B cell (primary cell): ENCODE measurements around the gene TRAPPC11. TPM values are rescaled to one million over a fixed set of nuclear protein-coding genes. Genes with fewer than 3 reads are reported as not detected.
"Not testable (repeated sequence)": the region's sequence is repeated elsewhere in the genome, so short reads cannot be mapped to it uniquely, and the experiment has no call there.

ENCODE experiments used
- ATAC-seq: fragments of 200-7000 bp; cut with Tn5 transposase; one replicate; pipeline ENCODE4 v1.10.0; 2021; ENCODE audit warnings: low read depth, mild to moderate bottlenecking, moderate number of reproducible peaks, moderate library complexity
- CTCF ChIA-PET: fragments of 350-600 bp; sonication (Branson Sonifier 250); formaldehyde crosslinking; loops from one replicate; lab custom pipeline; 2021; ENCODE audit warnings: antibody characterized with exemption, inconsistent platforms; lab: Charles Lee
- POLR2A ChIA-PET: fragments of 350-600 bp; sonication (Branson Sonifier 250); formaldehyde crosslinking; loops from one replicate; lab custom pipeline; 2021; ENCODE audit warnings: antibody characterized with exemption; lab: Charles Lee
- DNase-seq: peaks from one replicate; pipeline ENCODE4 v3.0.0; 2013
- H2AFZ ChIP-seq: 2 replicates; pipeline ENCODE4 v1.6.1; 2012; ENCODE audit warnings: mild to moderate bottlenecking, low read depth, low read length; ENCODE audit not compliant: insufficient read depth, poor library complexity, severe bottlenecking
- H3K27ac ChIP-seq, 2 donors: 1 replicate in 1 of 2; 2 replicates in 1 of 2; pipeline ENCODE4 v1.5.1; 2012 to 2013; ENCODE audit warnings: low read length in 2 of 2, mild to moderate bottlenecking in 2 of 2, moderate library complexity in 1 of 2
- H3K27me3 ChIP-seq, 4 experiments: fragments of 200-600 bp in 1 of 4; sonication (generic) in 1 of 4; replicated peaks in 1 of 4; 1 replicate in 2 of 4; 2 replicates in 2 of 4; pipeline versions ENCODE4 v1.6.1 to v1.7.0; 2013 to 2016; ENCODE audit warnings: low read length in 3 of 4, mild to moderate bottlenecking in 2 of 4, mixed read lengths in 1 of 4, moderate library complexity in 1 of 4; ENCODE audit not compliant: insufficient read depth in 4 of 4, control insufficient read depth in 3 of 4; ENCODE audit errors: control extremely low read depth in 1 of 4
- H3K36me3 ChIP-seq, 2 experiments: replicated peaks in 1 of 2; 1 replicate in 1 of 2; 2 replicates in 1 of 2; pipeline versions ENCODE4 v1.6.1 to v1.7.1; 2013; ENCODE audit warnings: low read length in 1 of 2; ENCODE audit not compliant: insufficient read depth in 2 of 2, control insufficient read depth in 1 of 2; ENCODE audit errors: control extremely low read depth in 1 of 2, extremely low read depth in 1 of 2
- H3K4me1 ChIP-seq, 2 donors: fragments of 200-600 bp in 1 of 2; sonication (generic) in 1 of 2; 1 replicate in 1 of 2; 2 replicates in 1 of 2; pipeline versions ENCODE4 v1.5.1 to v1.6.1; 2013 to 2017; ENCODE audit warnings: low read length in 2 of 2; ENCODE audit not compliant: control insufficient read depth in 2 of 2, insufficient read depth in 2 of 2
- H3K4me2 ChIP-seq: replicated peaks from 2 replicates; pipeline ENCODE3; 2012; ENCODE audit warnings: mild to moderate bottlenecking, low read depth, low read length; ENCODE audit not compliant: poor library complexity, severe bottlenecking
- H3K4me3 ChIP-seq, 5 experiments: fragments of 200-600 bp in 1 of 5; sonication (generic) in 1 of 5; 1 replicate in 3 of 5; 2 replicates in 2 of 5; pipeline versions ENCODE4 v1.5.1 to v1.7.0; 2011 to 2016; ENCODE audit warnings: low read length in 4 of 5, mild to moderate bottlenecking in 4 of 5, low read depth in 2 of 5, control low read depth in 1 of 5, moderate library complexity in 1 of 5; ENCODE audit not compliant: insufficient read depth in 1 of 5; ENCODE audit errors: control extremely low read depth in 1 of 5, extremely low read depth in 1 of 5
- H3K79me2 ChIP-seq: fragments of 200-600 bp; sonication (generic); one replicate; pipeline ENCODE4 v1.6.0; 2016; ENCODE audit warnings: low read length; ENCODE audit not compliant: control insufficient read depth, insufficient read depth
- H3K9ac ChIP-seq: fragments of 200-600 bp; sonication (generic); 2 replicates; pipeline ENCODE4 v1.6.1; 2017; ENCODE audit warnings: mild to moderate bottlenecking, low read length, moderate library complexity
- H3K9me3 ChIP-seq, 3 donors: one replicate each; pipeline versions ENCODE4 v1.6.1 to v1.7.1; 2013; ENCODE audit warnings: low read length in 2 of 3; ENCODE audit not compliant: control insufficient read depth in 2 of 3, insufficient read depth in 1 of 3; ENCODE audit errors: control extremely low read depth in 1 of 3
- H4K20me1 ChIP-seq: 2 replicates; pipeline ENCODE4 v1.6.0; 2012; ENCODE audit warnings: mild to moderate bottlenecking, low read length; ENCODE audit not compliant: insufficient read depth, control insufficient read depth, poor library complexity, severe bottlenecking
- H3K27ac Mint-ChIP-seq: one replicate; pipeline ENCODE4 v1.8.0; 2021; ENCODE audit warnings: mixed read lengths
- H3K27me3 Mint-ChIP-seq: one replicate; pipeline ENCODE4 v1.8.0; 2021; ENCODE audit warnings: mixed read lengths
- H3K4me1 Mint-ChIP-seq: one replicate; pipeline ENCODE4 v1.8.0; 2021; ENCODE audit warnings: mixed read lengths
- H3K4me3 Mint-ChIP-seq: one replicate; pipeline ENCODE4 v1.8.0; 2021; ENCODE audit warnings: mixed read lengths
- H3K9me3 Mint-ChIP-seq: one replicate; pipeline ENCODE4 v1.8.0; 2022; ENCODE audit warnings: mixed read lengths; ENCODE audit not compliant: insufficient read depth
- EZH2 ChIP-seq: IDR thresholded peaks from 2 replicates; pipeline ENCODE4 v1.6.1; 2012; ENCODE audit warnings: borderline replicate concordance, low read depth, mild to moderate bottlenecking, moderate library complexity, low read length; ENCODE audit not compliant: insufficient read depth, poor library complexity, severe bottlenecking
- WGBS: methylation state at CpG from one replicate; pipeline ENCODE4 v1.1.5; 2013; ENCODE audit warnings: missing lambda C conversion rate; ENCODE audit not compliant: insufficient coverage; 5-methylcytosine and 5-hydroxymethylcytosine counted together
- intact Hi-C: fragments of 100-400 bp; cut with micrococcal nuclease; formaldehyde crosslinking; loops from one replicate; pipeline ENCODE4 v1.10.0; 2022
- polyA plus RNA-seq: library from polyadenylated mRNA; depleted of rRNA; stranded (reverse); fragments of >200 nt; gene quantifications from 2 replicates; pipeline ENCODE4 v1.2.3, GENCODE V29; 2012
- total RNA-seq, 2 donors: library from RNA; stranded (reverse); fragments of 120-200 nt in 1 of 2; gene quantifications; 1 replicate in 1 of 2; 2 replicates in 1 of 2; pipeline versions ENCODE4 v1.2.3 to v1.2.4, GENCODE V29; 2013 to 2022
- TF ChIP-seq, protein P1 (sequence below): fragments of 200-600 bp; IDR thresholded peaks from one replicate; pipeline ENCODE4 v1.8.0; 2022; ENCODE audit warnings: antibody characterized with exemption, mild to moderate bottlenecking

The TRAPPC11 gene
- total and polyA plus RNA-seq, 2 donors (not counting 1 experiment from before 2014, with no cell fraction given): 23.5 to 53.8 TPM

DNA sequence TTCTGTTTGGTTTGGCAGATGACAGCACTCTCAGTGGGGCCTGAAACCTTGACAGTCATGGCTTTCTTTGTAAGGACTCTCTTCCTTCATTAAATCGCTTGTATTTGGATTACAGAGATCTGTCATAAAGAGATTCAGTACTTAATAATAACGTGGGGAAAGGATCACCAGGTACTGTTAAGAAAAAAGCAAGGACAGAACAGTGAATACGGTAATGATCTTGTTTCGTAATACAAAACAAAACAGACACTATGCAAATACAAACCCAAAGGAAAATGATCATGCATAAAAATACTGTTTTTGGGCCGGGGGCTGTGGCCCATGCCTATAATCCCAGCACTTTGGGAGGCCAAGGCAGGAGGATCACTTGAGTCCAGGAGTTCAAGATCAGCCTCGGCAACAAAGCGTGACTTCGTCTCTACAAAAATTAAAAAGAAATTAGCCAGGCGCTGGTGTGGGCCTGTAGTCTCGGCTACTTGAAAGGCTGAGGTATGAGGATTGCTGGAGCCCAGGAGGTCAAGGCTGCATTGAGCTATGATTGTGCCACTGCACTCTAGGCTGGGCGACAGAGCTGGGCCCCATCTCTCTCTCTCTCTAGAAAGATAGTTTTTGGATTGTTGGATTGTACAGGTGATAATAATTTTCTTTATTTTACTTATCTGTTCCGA is 64.6 kb downstream of the TRAPPC11 start:
- H3K4me2 ChIP-seq: peak overlapping the region; percentile 81
- Mint-ChIP-seq H3K27me3 (peaks cover 26% of the 10 kb centered on the region), H3K9me3 (no peaks in the 10 kb centered on the region), H3K4me1 (peaks cover 12% of the 10 kb centered on the region), H3K27ac (peak overlapping the region; percentile 56), H3K4me3 (peak overlapping the region; percentile 84)
- ATAC-seq: no peak
- intact Hi-C loops: loop anchor here (2.0 kb wide), 1 partner anchor 219 kb away; the partner anchor contains the start of gene ING2
- peak overlapping the region in 3 of 5 experiments; percentile 45 to 64 (median 59) for H3K4me3 ChIP-seq
- no peak for DNase-seq
- peaks cover 0 to 18% (median 5%) of the 10 kb centered on the region in 4 experiments for H3K27me3 ChIP-seq
- ChIA-PET CTCF (no interaction called here), POLR2A (interaction anchor here (0.6 kb wide), 1 partner anchor 13 kb away, joined by 3 read pairs; no protein-coding TSS in a partner anchor)
- H3K79me2 ChIP-seq: no peaks in the 10 kb centered on the region
- peak overlapping the region; percentile 62 for H2AFZ ChIP-seq
- H3K9ac ChIP-seq: peak overlapping the region; percentile 62
- no peak overlapping the region for H3K27ac ChIP-seq
- H3K4me1 ChIP-seq: peaks cover 8 to 20% of the 10 kb centered on the region in 2 donors
- WGBS: 83% methylated on average over 8 of the region's 12 CpGs
- TF ChIP-seq EZH2: no peak
- TF ChIP-seq, protein P1, sequence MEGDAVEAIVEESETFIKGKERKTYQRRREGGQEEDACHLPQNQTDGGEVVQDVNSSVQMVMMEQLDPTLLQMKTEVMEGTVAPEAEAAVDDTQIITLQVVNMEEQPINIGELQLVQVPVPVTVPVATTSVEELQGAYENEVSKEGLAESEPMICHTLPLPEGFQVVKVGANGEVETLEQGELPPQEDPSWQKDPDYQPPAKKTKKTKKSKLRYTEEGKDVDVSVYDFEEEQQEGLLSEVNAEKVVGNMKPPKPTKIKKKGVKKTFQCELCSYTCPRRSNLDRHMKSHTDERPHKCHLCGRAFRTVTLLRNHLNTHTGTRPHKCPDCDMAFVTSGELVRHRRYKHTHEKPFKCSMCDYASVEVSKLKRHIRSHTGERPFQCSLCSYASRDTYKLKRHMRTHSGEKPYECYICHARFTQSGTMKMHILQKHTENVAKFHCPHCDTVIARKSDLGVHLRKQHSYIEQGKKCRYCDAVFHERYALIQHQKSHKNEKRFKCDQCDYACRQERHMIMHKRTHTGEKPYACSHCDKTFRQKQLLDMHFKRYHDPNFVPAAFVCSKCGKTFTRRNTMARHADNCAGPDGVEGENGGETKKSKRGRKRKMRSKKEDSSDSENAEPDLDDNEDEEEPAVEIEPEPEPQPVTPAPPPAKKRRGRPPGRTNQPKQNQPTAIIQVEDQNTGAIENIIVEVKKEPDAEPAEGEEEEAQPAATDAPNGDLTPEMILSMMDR: no peak
- H3K36me3 ChIP-seq: no peaks in the 10 kb centered on the region
- H4K20me1 ChIP-seq: no peaks in the 10 kb centered on the region
- peaks cover 0 to 38% (median 3%) of the 10 kb centered on the region in 3 donors for H3K9me3 ChIP-seq

DNA sequence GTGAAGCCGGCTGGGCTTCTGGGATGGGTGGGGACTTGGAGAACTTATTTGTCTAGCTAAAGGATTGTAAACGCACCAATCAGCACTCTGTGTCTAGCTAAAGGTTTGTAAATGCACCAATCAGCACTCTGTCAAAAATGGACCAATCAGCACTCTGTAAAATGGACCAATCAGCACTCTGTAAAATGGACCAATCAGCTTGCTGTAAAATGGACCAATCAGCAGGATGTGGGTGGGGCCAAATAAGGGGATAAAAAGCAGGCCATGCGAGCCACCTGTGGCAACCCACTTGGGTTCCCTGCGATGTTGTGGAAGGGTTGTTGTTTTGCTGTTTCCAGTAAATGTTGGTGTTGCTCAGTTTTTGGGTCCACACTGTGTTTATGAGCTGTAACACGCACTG is 66.5 kb downstream of the TRAPPC11 start:
- not testable (repeated sequence) for H3K4me3 Mint-ChIP-seq
- peaks cover 8 to 20% of the 10 kb centered on the region in 2 donors for H3K4me1 ChIP-seq
- 92% methylated on average over 4 of the region's 5 CpGs for WGBS

More for the DNA sequence above, 66.5 kb downstream of the TRAPPC11 start:
- H3K9me3 Mint-ChIP-seq, H3K79me2 ChIP-seq, H3K27ac ChIP-seq, intact Hi-C loops, ATAC-seq, DNase-seq, H3K4me2 ChIP-seq, POLR2A ChIA-PET, H3K9ac ChIP-seq, H4K20me1 ChIP-seq, H3K4me3 ChIP-seq, H3K36me3 ChIP-seq, H2AFZ ChIP-seq, H3K27ac Mint-ChIP-seq: not testable (repeated sequence)
- peaks cover 37% of the 10 kb centered on the region for H3K27me3 Mint-ChIP-seq
- Histone ChIP-seq H3K9me3 (peaks cover 0 to 38% (median 0%) of the 10 kb centered on the region in 3 donors), H3K27me3 (peaks cover 0 to 20% (median 8%) of the 10 kb centered on the region in 4 experiments)
- CTCF ChIA-PET: interaction anchor here (0.9 kb wide), 1 partner anchor 36 kb away, joined by 5 read pairs; no protein-coding TSS in a partner anchor
- peaks cover 12% of the 10 kb centered on the region for H3K4me1 Mint-ChIP-seq
